Mucosa of descending colon (tissue), 3 donors: Measurements from ENCODE around the gene DNAH7. TPM values are rescaled to one million over a fixed set of nuclear protein-coding genes. Genes with fewer than 3 reads are reported as not detected.

Experiments
- ATAC-seq: fragments of 200-7000 bp; cut with Tn5 transposase; one replicate; pipeline ENCODE4 v1.9.1; 2020; ENCODE audit warnings: mild to moderate bottlenecking, moderate library complexity
- DNase-seq, 3 donors: peaks; one replicate each; pipeline ENCODE4 v3.0.0-alpha.2; 2020
- H3K36me3 ChIP-seq: fragments of 200-600 bp; one replicate; pipeline ENCODE4 v1.8.0; 2021; ENCODE audit warnings: low read depth, mild to moderate bottlenecking
- H3K4me1 ChIP-seq: fragments of 200-600 bp; one replicate; pipeline ENCODE4 v1.8.0; 2021; ENCODE audit warnings: low read depth, mild to moderate bottlenecking
- H3K4me3 ChIP-seq: fragments of 200-600 bp; one replicate; pipeline ENCODE4 v1.8.0; 2021; ENCODE audit warnings: mild to moderate bottlenecking
- H3K9me3 ChIP-seq: fragments of 200-600 bp; one replicate; pipeline ENCODE4 v1.8.0; 2021; ENCODE audit warnings: mild to moderate bottlenecking
- CTCF ChIP-seq: fragments of 200-600 bp; IDR thresholded peaks from one replicate; pipeline ENCODE4 v1.8.0; 2022; ENCODE audit warnings: antibody characterized with exemption, mild to moderate bottlenecking
- intact Hi-C, 2 donors: fragments of 100-400 bp; cut with DNase I in 1 of 2; cut with micrococcal nuclease in 1 of 2; formaldehyde crosslinking; loops; one replicate each; pipeline versions ENCODE4 v1.11.0 to v1.11.1; 2022; cut with DNase I, micrococcal nuclease
- total RNA-seq, 3 donors: library from RNA; stranded (reverse); fragmentation: NEBNext Ultra II Directional in 2 of 3; extraction: Animal tissue kit (Norgen Biotek cat#: 25700) in 2 of 3; gene quantifications; one replicate each; pipeline versions ENCODE4 v1.2.1 to v1.2.4, GENCODE V29; 2021 to 2023
- donor health status: DM: no; HTN: no; CAD: no; lungs with moderate emphysema.
- donor health status: DM: no; HTN: no; CAD: no.
- donor health status: DM: no; HTN: yes; CAD: no.

The DNAH7 gene
- total RNA-seq, 3 donors from 2014 or later: 3.0 to 9.3 (median 5.5) TPM

GRCh38 chr2:195863121-195863520 lies 205.5 kb downstream of the DNAH7 start:
- no peak overlapping the region for H3K4me3 ChIP-seq
- intact Hi-C loops: no loop called here
- no peaks in the 10 kb centered on the region for H3K36me3 ChIP-seq
- H3K9me3 ChIP-seq: no peaks in the 10 kb centered on the region
- no peaks in the 10 kb centered on the region for H3K4me1 ChIP-seq
- DNase-seq: no peak
- TF ChIP-seq CTCF: no peak
- ATAC-seq: no peak

- TF ChIP-seq CTCF: no peak
- DNase-seq (no peak), ATAC-seq (no peak)
- Histone ChIP-seq H3K36me3 (no peaks in the 10 kb centered on the region), H3K4me3 (no peak overlapping the region), H3K4me1 (no peaks in the 10 kb centered on the region), H3K9me3 (no peaks in the 10 kb centered on the region)
- intact Hi-C loops: no loop called here
These were observed 206.8 kb downstream of the DNAH7 start for GRCh38 chr2:195861821-195862220.

DNA sequence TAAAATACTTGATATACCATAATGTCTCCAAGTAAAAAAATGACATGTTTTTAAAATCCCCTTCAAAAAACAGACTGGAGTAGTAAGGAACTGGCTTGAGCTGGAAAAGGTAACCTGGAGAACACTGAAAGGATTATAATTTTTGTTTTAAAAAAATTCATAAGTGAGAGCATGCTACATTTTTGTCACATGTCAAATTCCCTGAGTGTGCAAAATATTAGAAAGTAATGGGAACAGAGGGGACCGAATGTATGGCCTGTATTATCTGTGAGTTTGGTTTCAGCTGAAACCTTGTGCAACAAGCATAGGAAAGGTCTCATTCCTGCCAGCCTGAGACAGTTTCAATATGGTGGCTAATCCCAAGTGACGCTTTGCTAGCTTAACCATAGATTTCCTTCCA lies 209.1 kb downstream of the DNAH7 start:
- Histone ChIP-seq H3K9me3 (no peaks in the 10 kb centered on the region), H3K4me1 (no peaks in the 10 kb centered on the region), H3K4me3 (no peak overlapping the region), H3K36me3 (no peaks in the 10 kb centered on the region)
- DNase-seq: no peak
- intact Hi-C loops: no loop called here
- no peak for TF ChIP-seq CTCF
- no peak for ATAC-seq

DNA sequence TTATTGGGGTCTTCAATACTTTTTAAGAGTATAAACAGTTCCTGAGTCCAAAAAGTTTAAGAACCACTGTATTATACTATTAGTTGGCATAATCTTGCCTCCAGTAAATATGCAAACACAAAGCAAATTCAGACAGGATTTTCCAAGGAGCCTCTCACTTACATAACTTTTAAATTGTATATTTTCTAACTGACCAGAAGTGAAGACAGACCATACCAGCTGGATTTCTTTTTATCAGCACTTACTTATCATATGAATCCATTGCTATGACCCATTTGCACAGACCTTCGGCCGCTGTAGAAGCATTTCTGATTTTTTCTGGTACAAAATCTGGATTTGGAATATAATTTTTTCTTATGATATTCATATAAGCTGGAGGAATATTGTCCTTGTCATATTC lies 211.5 kb downstream of the DNAH7 start:
- ATAC-seq (no peak), DNase-seq (no peak)
- H3K4me1 ChIP-seq: no peaks in the 10 kb centered on the region
- intact Hi-C loops: no loop called here
- no peak overlapping the region for H3K4me3 ChIP-seq
- no peaks in the 10 kb centered on the region for H3K9me3 ChIP-seq
- TF ChIP-seq CTCF: no peak
- no peaks in the 10 kb centered on the region for H3K36me3 ChIP-seq

DNA sequence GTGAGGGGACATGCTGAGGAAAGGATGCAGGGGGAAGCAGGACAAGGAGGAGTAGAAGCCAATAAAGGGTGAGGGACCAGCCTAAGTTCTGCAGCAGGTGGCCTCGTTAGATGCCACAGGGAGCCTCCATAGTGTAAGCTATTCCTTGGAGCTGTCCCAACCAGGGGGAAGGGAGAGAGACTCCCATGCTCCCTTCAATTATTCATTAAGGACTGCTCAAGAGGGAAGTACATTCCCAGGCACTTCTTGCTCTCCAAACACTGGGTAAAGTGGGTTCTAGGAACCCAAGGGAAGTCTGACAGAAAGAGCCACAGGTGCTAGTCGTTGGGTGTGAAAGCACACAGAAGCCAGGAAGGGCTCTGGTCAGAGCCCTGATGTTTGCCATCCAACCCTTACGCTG lies 217.9 kb downstream of the DNAH7 start:
- Histone ChIP-seq H3K4me1 (no peaks in the 10 kb centered on the region), H3K4me3 (no peak overlapping the region), H3K36me3 (no peaks in the 10 kb centered on the region), H3K9me3 (no peaks in the 10 kb centered on the region)
- intact Hi-C loops: no loop called here
- ATAC-seq (no peak), DNase-seq (no peak)
- TF ChIP-seq CTCF: no peak
